Caco-2 (cell line): ENCODE data around the gene ZMAT5. TPM values are rescaled to one million over a fixed set of nuclear protein-coding genes. Genes with fewer than 3 reads are reported as not detected.

Experiments
- BruUV-seq: library from RNA; stranded (reverse); fragments of 400-500 nt; replicated peaks from 2 replicates; lab custom pipeline; 2021; lab: Mats Ljungman, UMichigan
- CTCF ChIA-PET: fragments of 300-600 bp; sonication (Branson Sonifier 250); formaldehyde crosslinking; loops from one replicate; lab custom pipeline; 2022; ENCODE audit warnings: antibody characterized with exemption; lab: Charles Lee
- POLR2A ChIA-PET: fragments of 300-600 bp; sonication (Branson Sonifier 250); formaldehyde crosslinking; loops from one replicate; lab custom pipeline; 2022; ENCODE audit warnings: antibody characterized with exemption; lab: Charles Lee
- DNase-seq, 2 experiments: peaks; one replicate each; pipeline versions ENCODE4 v3.0.0 to v3.0.0-alpha.2; 2020 to 2022
- H3K27me3 ChIP-seq: replicated peaks from 2 replicates; pipeline ENCODE4 v1.6.0; 2011; ENCODE audit warnings: low read length; ENCODE audit not compliant: control insufficient read depth, insufficient read depth
- H3K36me3 ChIP-seq: 2 replicates; pipeline ENCODE4 v1.5.1; 2011; ENCODE audit warnings: low read length; ENCODE audit not compliant: control insufficient read depth, insufficient read depth
- H3K4me1 ChIP-seq: fragments of 250-450 bp; sonication (Bioruptor Pico); 2 replicates; pipeline ENCODE4 v1.5.1; 2020; ENCODE audit warnings: mild to moderate bottlenecking
- H3K4me3 ChIP-seq: 2 replicates; pipeline ENCODE4 v1.5.1; 2011; ENCODE audit warnings: low read depth, mild to moderate bottlenecking, control low read depth, low read length
- H3K9me3 ChIP-seq: fragments of 250-450 bp; sonication (Bioruptor Pico); 2 replicates; pipeline ENCODE4 v1.5.1; 2020; ENCODE audit warnings: mild to moderate bottlenecking, moderate library complexity
- H3K27ac Mint-ChIP-seq: one replicate; pipeline ENCODE4 v1.8.0; 2022; ENCODE audit warnings: mixed read lengths; ENCODE audit not compliant: unreplicated experiment
- H3K27me3 Mint-ChIP-seq: one replicate; pipeline ENCODE4 v1.8.0; 2022; ENCODE audit warnings: mixed read lengths; ENCODE audit not compliant: insufficient read depth, unreplicated experiment
- H3K36me3 Mint-ChIP-seq: one replicate; pipeline ENCODE4 v1.8.0; 2022; ENCODE audit warnings: mild to moderate bottlenecking, mixed read lengths; ENCODE audit not compliant: insufficient read depth, unreplicated experiment
- H3K4me1 Mint-ChIP-seq: one replicate; pipeline ENCODE4 v1.8.0; 2022; ENCODE audit warnings: low read depth, mixed read lengths; ENCODE audit not compliant: unreplicated experiment
- H3K4me3 Mint-ChIP-seq: one replicate; pipeline ENCODE4 v1.8.0; 2022; ENCODE audit warnings: mild to moderate bottlenecking, moderate library complexity, mixed read lengths; ENCODE audit not compliant: unreplicated experiment
- H3K9me3 Mint-ChIP-seq: one replicate; pipeline ENCODE4 v1.8.0; 2022; ENCODE audit warnings: mixed read lengths; ENCODE audit not compliant: unreplicated experiment
- CTCF ChIP-seq, 2 experiments: fragments of 200-600 bp in 1 of 2; IDR thresholded peaks; 1 replicate in 1 of 2; 2 replicates in 1 of 2; pipeline versions ENCODE4 v1.5.1 to v1.8.0; 2011 to 2022; ENCODE audit warnings: antibody characterized with exemption in 1 of 2, control low read depth in 1 of 2, inconsistent platforms in 1 of 2, low read depth in 1 of 2, low read length in 1 of 2, mild to moderate bottlenecking in 1 of 2, moderate library complexity in 1 of 2; ENCODE audit not compliant: insufficient read depth in 1 of 2, severe bottlenecking in 1 of 2, unreplicated experiment in 1 of 2
- intact Hi-C: fragments of 100-400 bp; cut with micrococcal nuclease; formaldehyde crosslinking; loops from one replicate; pipeline ENCODE4 v1.10.0; 2022; ENCODE audit not compliant: unreplicated experiment
- total RNA-seq: library from RNA; stranded (reverse); gene quantifications from 2 replicates; pipeline ENCODE4 v1.2.3, GENCODE V29; 2022

ZMAT5 gene
- total RNA-seq, 1 experiment from 2014 or later: 19.7 TPM

GRCh38 chr22:29795663-29796062 is 28.9 kb upstream of the ZMAT5 start:
- ChIA-PET POLR2A (interaction anchor here (0.5 kb wide), 1 partner anchor 576 kb away, joined by 9 read pairs; no protein-coding TSS in a partner anchor), CTCF (no interaction called here)
- no peaks in the 10 kb centered on the region for H3K36me3 ChIP-seq
- TF ChIP-seq CTCF (IDR thresholded peaks at IDR 0.05; ENCODE audit: insufficient read depth in 1 of 2, low read depth in 1 of 2, low read length in 1 of 2, severe bottlenecking in 1 of 2, unreplicated experiment in 1 of 2): no peak
- Mint-ChIP-seq H3K4me1 (no peaks in the 10 kb centered on the region), H3K36me3 (peaks cover 56% of the 10 kb centered on the region), H3K9me3 (no peaks in the 10 kb centered on the region), H3K27me3 (no peaks in the 10 kb centered on the region), H3K27ac (no peak overlapping the region), H3K4me3 (no peak overlapping the region)
- no peak overlapping the region for H3K4me3 ChIP-seq
- no TSS peak for BruUV-seq
- no peaks in the 10 kb centered on the region for H3K9me3 ChIP-seq
- intact Hi-C loops: no loop called here
- peaks cover 22% of the 10 kb centered on the region for H3K4me1 ChIP-seq
- no peak for DNase-seq
- no peaks in the 10 kb centered on the region for H3K27me3 ChIP-seq

- DNase-seq: no peak
- Histone ChIP-seq H3K36me3 (no peaks in the 10 kb centered on the region), H3K4me3 (no peak overlapping the region), H3K27me3 (no peaks in the 10 kb centered on the region), H3K4me1 (no peaks in the 10 kb centered on the region; the same call in 1 of the 2 replicates), H3K9me3 (no peaks in the 10 kb centered on the region)
- ChIA-PET CTCF (no interaction called here), POLR2A (no interaction called here)
- intact Hi-C loops: no loop called here
- Mint-ChIP-seq H3K27me3 (no peaks in the 10 kb centered on the region), H3K9me3 (no peaks in the 10 kb centered on the region), H3K27ac (no peak overlapping the region), H3K4me1 (peaks cover 1% of the 10 kb centered on the region), H3K36me3 (peaks cover 43% of the 10 kb centered on the region), H3K4me3 (no peak overlapping the region)
- no peak for TF ChIP-seq CTCF (IDR thresholded peaks at IDR 0.05; ENCODE audit: insufficient read depth in 1 of 2, low read depth in 1 of 2, low read length in 1 of 2, severe bottlenecking in 1 of 2, unreplicated experiment in 1 of 2)
- no TSS peak for BruUV-seq
Observed at GRCh38 chr22:29793396-29793795, 26.6 kb upstream of the ZMAT5 start.

- CTCF ChIA-PET: no interaction called here
- intact Hi-C loops: no loop called here
- POLR2A ChIA-PET: no interaction called here
Observed at GRCh38 chr22:29790061-29790460, 23.3 kb upstream of the ZMAT5 start.

More at GRCh38 chr22:29790061-29790460, 23.3 kb upstream of the ZMAT5 start:
- Histone ChIP-seq H3K4me1 (no peaks in the 10 kb centered on the region), H3K9me3 (no peaks in the 10 kb centered on the region), H3K27me3 (no peaks in the 10 kb centered on the region), H3K4me3 (no peak overlapping the region), H3K36me3 (no peaks in the 10 kb centered on the region)
- no peak overlapping the region for H3K4me3 Mint-ChIP-seq
- peaks cover 9% of the 10 kb centered on the region for H3K4me1 Mint-ChIP-seq
- BruUV-seq: no TSS peak
- no peaks in the 10 kb centered on the region for H3K9me3 Mint-ChIP-seq
- H3K36me3 Mint-ChIP-seq: peaks cover 33% of the 10 kb centered on the region
- no peak for TF ChIP-seq CTCF (IDR thresholded peaks at IDR 0.05; ENCODE audit: insufficient read depth in 1 of 2, low read depth in 1 of 2, low read length in 1 of 2, severe bottlenecking in 1 of 2, unreplicated experiment in 1 of 2)
- H3K27ac Mint-ChIP-seq: no peak overlapping the region
- no peaks in the 10 kb centered on the region for H3K27me3 Mint-ChIP-seq
- DNase-seq: no peak
